ENCODE data around the gene PSMD9.
"Not testable (repeated sequence)": the region's sequence is repeated elsewhere in the genome, so short reads cannot be mapped to it uniquely, and the experiment has no call there.

PSMD9 gene

GRCh38 chr12:121926874-121927706, 38.5 kb downstream of the PSMD9 start:
- DNase-seq, result no peak

GRCh38 chr12:121927813-121928212, 39.2 kb downstream of the PSMD9 start:
- DNase-seq, result no peak

- not testable (repeated sequence) for DNase-seq
Observed at GRCh38 chr12:121929545-121929944, 41.0 kb downstream of the PSMD9 start.

GRCh38 chr12:121930862-121931261, 42.3 kb downstream of the PSMD9 start:
- DNase-seq, result no peak

GRCh38 chr12:121932176-121932536, 43.6 kb downstream of the PSMD9 start:
- DNase-seq, result no peak

- no peak for DNase-seq
Observed at GRCh38 chr12:121932914-121933521, 44.4 kb downstream of the PSMD9 start.

- DNase-seq, result no peak
Observed at GRCh38 chr12:121933522-121934308, 45.1 kb downstream of the PSMD9 start.

- no peak for DNase-seq
Observed at GRCh38 chr12:121934309-121934664, 45.7 kb downstream of the PSMD9 start.

- no peak for DNase-seq
Observed at GRCh38 chr12:121937654-121938053, 49.1 kb downstream of the PSMD9 start.

GRCh38 chr12:121939186-121939585, 50.6 kb downstream of the PSMD9 start:
- DNase-seq, result no peak

- no peak for DNase-seq
Observed at GRCh38 chr12:121939992-121940766, 51.6 kb downstream of the PSMD9 start.

- DNase-seq, result no peak
Observed at GRCh38 chr12:121942145-121942718, 53.6 kb downstream of the PSMD9 start.

GRCh38 chr12:121943926-121944325, 55.3 kb downstream of the PSMD9 start:
- DNase-seq, result no peak

- DNase-seq, result no peak
Observed at GRCh38 chr12:121946313-121947025, 57.9 kb downstream of the PSMD9 start.

- no peak for DNase-seq
Observed at GRCh38 chr12:121947981-121948380, 59.4 kb downstream of the PSMD9 start.

GRCh38 chr12:121949648-121950397, 61.2 kb downstream of the PSMD9 start:
- no peak for DNase-seq

GRCh38 chr12:121953117-121953692, 64.6 kb downstream of the PSMD9 start:
- DNase-seq, result no peak

- DNase-seq, result no peak
Observed at GRCh38 chr12:121953695-121954094, 65.1 kb downstream of the PSMD9 start.

GRCh38 chr12:121955258-121956237, 67.0 kb downstream of the PSMD9 start:
- DNase-seq, result no peak
